ENCODE measurements around the gene SETBP1. TPM values are rescaled to one million over a fixed set of nuclear protein-coding genes. Genes with fewer than 3 reads are reported as not detected.

SETBP1 gene
- total and polyA plus RNA-seq, 9 of the 15 experiments (the other 6 are each of a cell fraction or from before 2014, with no cell fraction given), result under 0.01 to 0.13 (median 0.04) TPM

GRCh38 chr18:45068400-45069094, 387.9 kb downstream of the SETBP1 start:
- DNase-seq (ENCODE audit: extremely low read depth in 1 of 4, low spot score in 3 of 4) (no peak), ATAC-seq (no peak), FAIRE-seq (no peak)
- intact Hi-C loops (cut with micrococcal nuclease) (no loop called here), in situ Hi-C loops (cut with MboI) (no loop called here)
- POLR2A ChIA-PET, result no interaction called here
- H3K36me3 ChIP-seq (ENCODE audit: control insufficient read depth, insufficient read depth, low read length), result no peaks in the 10 kb centered on the region
- TF ChIP-seq BRD9 (IDR thresholded peaks at IDR 0.05; ENCODE audit: low read depth, partially characterized antibody) (no peak), ZNF785 (CRISPR knock-in tag; IDR thresholded peaks at IDR 0.05) (no peak), ZNF740 (CRISPR knock-in tag; IDR thresholded peaks at IDR 0.05) (no peak), ZNF740 (tag; IDR thresholded peaks at IDR 0.05) (no peak), CHCHD3 (CRISPR knock-in tag; IDR thresholded peaks at IDR 0.05) (no peak), ZFP91 (CRISPR knock-in tag; IDR thresholded peaks at IDR 0.05) (no peak), CREB5 (CRISPR knock-in tag; IDR thresholded peaks at IDR 0.05) (no peak)
- TF ChIP-seq, protein P1, sequence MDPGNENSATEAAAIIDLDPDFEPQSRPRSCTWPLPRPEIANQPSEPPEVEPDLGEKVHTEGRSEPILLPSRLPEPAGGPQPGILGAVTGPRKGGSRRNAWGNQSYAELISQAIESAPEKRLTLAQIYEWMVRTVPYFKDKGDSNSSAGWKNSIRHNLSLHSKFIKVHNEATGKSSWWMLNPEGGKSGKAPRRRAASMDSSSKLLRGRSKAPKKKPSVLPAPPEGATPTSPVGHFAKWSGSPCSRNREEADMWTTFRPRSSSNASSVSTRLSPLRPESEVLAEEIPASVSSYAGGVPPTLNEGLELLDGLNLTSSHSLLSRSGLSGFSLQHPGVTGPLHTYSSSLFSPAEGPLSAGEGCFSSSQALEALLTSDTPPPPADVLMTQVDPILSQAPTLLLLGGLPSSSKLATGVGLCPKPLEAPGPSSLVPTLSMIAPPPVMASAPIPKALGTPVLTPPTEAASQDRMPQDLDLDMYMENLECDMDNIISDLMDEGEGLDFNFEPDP (CRISPR knock-in tag; IDR thresholded peaks at IDR 0.05), result no peak
- TF ChIP-seq, protein P2, sequence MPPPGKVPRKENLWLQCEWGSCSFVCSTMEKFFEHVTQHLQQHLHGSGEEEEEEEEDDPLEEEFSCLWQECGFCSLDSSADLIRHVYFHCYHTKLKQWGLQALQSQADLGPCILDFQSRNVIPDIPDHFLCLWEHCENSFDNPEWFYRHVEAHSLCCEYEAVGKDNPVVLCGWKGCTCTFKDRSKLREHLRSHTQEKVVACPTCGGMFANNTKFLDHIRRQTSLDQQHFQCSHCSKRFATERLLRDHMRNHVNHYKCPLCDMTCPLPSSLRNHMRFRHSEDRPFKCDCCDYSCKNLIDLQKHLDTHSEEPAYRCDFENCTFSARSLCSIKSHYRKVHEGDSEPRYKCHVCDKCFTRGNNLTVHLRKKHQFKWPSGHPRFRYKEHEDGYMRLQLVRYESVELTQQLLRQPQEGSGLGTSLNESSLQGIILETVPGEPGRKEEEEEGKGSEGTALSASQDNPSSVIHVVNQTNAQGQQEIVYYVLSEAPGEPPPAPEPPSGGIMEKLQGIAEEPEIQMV (tag; conservative IDR thresholded peaks at IDR 0.05; ENCODE audit: low read depth), result no peak
- H3K4me3 ChIP-seq, result no peak overlapping the region
- no TSS peak for BruUV-seq (replicated peaks)
- 36% methylated on average over 2 of the region's 2 CpGs for WGBS (ENCODE audit: insufficient coverage, low coverage, missing lambda C conversion rate)
- no peak overlapping the region for H3K9ac ChIP-seq (ENCODE audit: insufficient read depth in 1 of 2, low read depth in 2 of 2, low read length in 2 of 2)
- CTCF ChIA-PET (ENCODE audit: low intra/inter-chr PET ratio), result no interaction called here
- H3K27ac ChIP-seq (ENCODE audit: extremely low read depth, low read depth, low read length), result no peak overlapping the region
- H2AFZ ChIP-seq (ENCODE audit: low read depth, low read length), result no peak overlapping the region
- no peaks in the 10 kb centered on the region for H3K9me3 ChIP-seq (replicated peaks; ENCODE audit: control insufficient read depth, insufficient read depth, low read depth, low read length)
- no peaks in the 10 kb centered on the region for H3K9me1 ChIP-seq (ENCODE audit: control insufficient read depth, insufficient read depth, low read length)
- no peaks in the 10 kb centered on the region for H3K79me2 ChIP-seq (ENCODE audit: control insufficient read depth, insufficient read depth, low read length)
- peaks cover 4 to 9% of the 10 kb centered on the region in 2 experiments; a peak in 3 of 5 replicates for H3K4me1 ChIP-seq (replicated peaks in 1 of 2; ENCODE audit: control insufficient read depth in 2 of 2, insufficient read depth in 2 of 2, low read length in 2 of 2)
- H3K27me3 ChIP-seq (ENCODE audit: control insufficient read depth in 2 of 2, insufficient read depth in 2 of 2, low read length in 2 of 2), result no peaks in the 10 kb centered on the region
- no peaks in the 10 kb centered on the region for H4K20me1 ChIP-seq (replicated peaks; ENCODE audit: control insufficient read depth, insufficient read depth, low read length)
- no peak overlapping the region for H3K4me2 ChIP-seq (ENCODE audit: insufficient read depth, low read length)
